Astrocyte (in vitro differentiated cells and primary cell): ENCODE data around the gene KCNQ1.

Experiments used
- CTCF ChIP-seq: IDR thresholded peaks from 2 replicates; pipeline ENCODE4 v1.5.1; 2011; ENCODE audit warnings: low read depth, mild to moderate bottlenecking, inconsistent platforms, low read length, moderate library complexity; ENCODE audit not compliant: insufficient read depth
- EZH2 ChIP-seq: IDR thresholded peaks from 2 replicates; pipeline ENCODE4 v1.6.1; 2012; ENCODE audit warnings: mild to moderate bottlenecking, low read length, inconsistent platforms; ENCODE audit not compliant: insufficient read depth

GRCh38 chr11:2483426-2483825 lies 38.6 kb downstream of the KCNQ1 start:
- TF ChIP-seq CTCF (no peak), EZH2 (no peak)
